Measurements from ENCODE around the gene MTRF1L. TPM values are rescaled to one million over a fixed set of nuclear protein-coding genes. Genes with fewer than 3 reads are reported as not detected.

MTRF1L gene
- total and polyA plus RNA-seq, 2 of the 13 experiments (the other 11 are each of a cell fraction or from before 2014, with no cell fraction given), result 17.6 to 28.7 TPM

- TF ChIP-seq, protein P1, sequence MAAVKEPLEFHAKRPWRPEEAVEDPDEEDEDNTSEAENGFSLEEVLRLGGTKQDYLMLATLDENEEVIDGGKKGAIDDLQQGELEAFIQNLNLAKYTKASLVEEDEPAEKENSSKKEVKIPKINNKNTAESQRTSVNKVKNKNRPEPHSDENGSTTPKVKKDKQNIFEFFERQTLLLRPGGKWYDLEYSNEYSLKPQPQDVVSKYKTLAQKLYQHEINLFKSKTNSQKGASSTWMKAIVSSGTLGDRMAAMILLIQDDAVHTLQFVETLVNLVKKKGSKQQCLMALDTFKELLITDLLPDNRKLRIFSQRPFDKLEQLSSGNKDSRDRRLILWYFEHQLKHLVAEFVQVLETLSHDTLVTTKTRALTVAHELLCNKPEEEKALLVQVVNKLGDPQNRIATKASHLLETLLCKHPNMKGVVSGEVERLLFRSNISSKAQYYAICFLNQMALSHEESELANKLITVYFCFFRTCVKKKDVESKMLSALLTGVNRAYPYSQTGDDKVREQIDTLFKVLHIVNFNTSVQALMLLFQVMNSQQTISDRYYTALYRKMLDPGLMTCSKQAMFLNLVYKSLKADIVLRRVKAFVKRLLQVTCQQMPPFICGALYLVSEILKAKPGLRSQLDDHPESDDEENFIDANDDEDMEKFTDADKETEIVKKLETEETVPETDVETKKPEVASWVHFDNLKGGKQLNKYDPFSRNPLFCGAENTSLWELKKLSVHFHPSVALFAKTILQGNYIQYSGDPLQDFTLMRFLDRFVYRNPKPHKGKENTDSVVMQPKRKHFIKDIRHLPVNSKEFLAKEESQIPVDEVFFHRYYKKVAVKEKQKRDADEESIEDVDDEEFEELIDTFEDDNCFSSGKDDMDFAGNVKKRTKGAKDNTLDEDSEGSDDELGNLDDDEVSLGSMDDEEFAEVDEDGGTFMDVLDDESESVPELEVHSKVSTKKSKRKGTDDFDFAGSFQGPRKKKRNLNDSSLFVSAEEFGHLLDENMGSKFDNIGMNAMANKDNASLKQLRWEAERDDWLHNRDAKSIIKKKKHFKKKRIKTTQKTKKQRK (IDR thresholded peaks at IDR 0.05; ENCODE audit: low read length), result no peak
- no peak for TF ChIP-seq ZNF850 (CRISPR knock-in tag; conservative IDR thresholded peaks at IDR 0.05)
- TF ChIP-seq TOE1 (CRISPR knock-in tag; IDR thresholded peaks at IDR 0.05), result peak; percentile 63; the same call in 1 of the 2 replicates
- TF ChIP-seq SCMH1 (CRISPR knock-in tag; IDR thresholded peaks at IDR 0.05; ENCODE audit: borderline replicate concordance), result no peak
- no peak for TF ChIP-seq EZH2 (conservative IDR thresholded peaks at IDR 0.05; ENCODE audit: low read depth, low read length)
- TF ChIP-seq AKAP8 (CRISPR knock-in tag; IDR thresholded peaks at IDR 0.05), result 0 out of 2 replicates have a peak, but pooled peaks have one; percentile 30
- peak; percentile 73; the same call in 1 of the 2 replicates for TF ChIP-seq FOXJ3 (CRISPR knock-in tag; IDR thresholded peaks at IDR 0.05; ENCODE audit: borderline replicate concordance)
- TF ChIP-seq, protein P2, sequence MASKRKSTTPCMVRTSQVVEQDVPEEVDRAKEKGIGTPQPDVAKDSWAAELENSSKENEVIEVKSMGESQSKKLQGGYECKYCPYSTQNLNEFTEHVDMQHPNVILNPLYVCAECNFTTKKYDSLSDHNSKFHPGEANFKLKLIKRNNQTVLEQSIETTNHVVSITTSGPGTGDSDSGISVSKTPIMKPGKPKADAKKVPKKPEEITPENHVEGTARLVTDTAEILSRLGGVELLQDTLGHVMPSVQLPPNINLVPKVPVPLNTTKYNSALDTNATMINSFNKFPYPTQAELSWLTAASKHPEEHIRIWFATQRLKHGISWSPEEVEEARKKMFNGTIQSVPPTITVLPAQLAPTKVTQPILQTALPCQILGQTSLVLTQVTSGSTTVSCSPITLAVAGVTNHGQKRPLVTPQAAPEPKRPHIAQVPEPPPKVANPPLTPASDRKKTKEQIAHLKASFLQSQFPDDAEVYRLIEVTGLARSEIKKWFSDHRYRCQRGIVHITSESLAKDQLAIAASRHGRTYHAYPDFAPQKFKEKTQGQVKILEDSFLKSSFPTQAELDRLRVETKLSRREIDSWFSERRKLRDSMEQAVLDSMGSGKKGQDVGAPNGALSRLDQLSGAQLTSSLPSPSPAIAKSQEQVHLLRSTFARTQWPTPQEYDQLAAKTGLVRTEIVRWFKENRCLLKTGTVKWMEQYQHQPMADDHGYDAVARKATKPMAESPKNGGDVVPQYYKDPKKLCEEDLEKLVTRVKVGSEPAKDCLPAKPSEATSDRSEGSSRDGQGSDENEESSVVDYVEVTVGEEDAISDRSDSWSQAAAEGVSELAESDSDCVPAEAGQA (IDR thresholded peaks at IDR 0.05; ENCODE audit: low read depth), result no peak
- TF ChIP-seq, protein P2 (CRISPR knock-in tag; IDR thresholded peaks at IDR 0.05; ENCODE audit: borderline replicate concordance), result no peak
- TF ChIP-seq NONO (IDR thresholded peaks at IDR 0.05), result no peak
- 0 out of 2 replicates have a peak, but pooled peaks have one; percentile 19 for TF ChIP-seq NONO (CRISPR knock-in tag; conservative IDR thresholded peaks at IDR 0.05)
- no peak; the same call in none of the 2 replicates for TF ChIP-seq PHF21A (CRISPR knock-in tag; IDR thresholded peaks at IDR 0.05)
- TF ChIP-seq, protein P3, sequence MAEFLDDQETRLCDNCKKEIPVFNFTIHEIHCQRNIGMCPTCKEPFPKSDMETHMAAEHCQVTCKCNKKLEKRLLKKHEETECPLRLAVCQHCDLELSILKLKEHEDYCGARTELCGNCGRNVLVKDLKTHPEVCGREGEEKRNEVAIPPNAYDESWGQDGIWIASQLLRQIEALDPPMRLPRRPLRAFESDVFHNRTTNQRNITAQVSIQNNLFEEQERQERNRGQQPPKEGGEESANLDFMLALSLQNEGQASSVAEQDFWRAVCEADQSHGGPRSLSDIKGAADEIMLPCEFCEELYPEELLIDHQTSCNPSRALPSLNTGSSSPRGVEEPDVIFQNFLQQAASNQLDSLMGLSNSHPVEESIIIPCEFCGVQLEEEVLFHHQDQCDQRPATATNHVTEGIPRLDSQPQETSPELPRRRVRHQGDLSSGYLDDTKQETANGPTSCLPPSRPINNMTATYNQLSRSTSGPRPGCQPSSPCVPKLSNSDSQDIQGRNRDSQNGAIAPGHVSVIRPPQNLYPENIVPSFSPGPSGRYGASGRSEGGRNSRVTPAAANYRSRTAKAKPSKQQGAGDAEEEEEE (CRISPR knock-in tag; IDR thresholded peaks at IDR 0.05; ENCODE audit: borderline replicate concordance), result no peak
Measured at GRCh38 chr6:153002613-153003365, at the start of gene MTRF1L (continued).

All from HepG2 (cell line).